ENCODE measurements around the gene ZMIZ1. TPM values are rescaled to one million over a fixed set of nuclear protein-coding genes. Genes with fewer than 3 reads are reported as not detected.

ZMIZ1 gene
- polyA plus RNA-seq, 3 donors = 3.3 to 64.6 (median 8.9) TPM

GRCh38 chr10:79073784-79074432, 5.1 kb downstream of the ZMIZ1 start:
- peaks cover 95% of the 10 kb centered on the region for H3K79me2 ChIP-seq (ENCODE audit: insufficient read depth, low read length)
- no peak for DNase-seq
- peaks cover 81 to 82% of the 10 kb centered on the region in 2 donors for H3K4me1 ChIP-seq (ENCODE audit: control insufficient read depth in 1 of 2, insufficient read depth in 2 of 2, low read length in 2 of 2)
- H3K9ac ChIP-seq (ENCODE audit: insufficient read depth, low read length, poor library complexity, severe bottlenecking) = peak overlapping the region; percentile 9
- H3K4me3 Mint-ChIP-seq = peak overlapping the region; percentile 48 to 56
- H3K27me3 ChIP-seq (ENCODE audit: control insufficient read depth in 2 of 2, insufficient read depth in 2 of 2, low read length in 2 of 2) = no peaks in the 10 kb centered on the region
- peak overlapping the region; percentile 19 for H3K4me2 ChIP-seq (replicated peaks; ENCODE audit: extremely low read depth, low read length, poor library complexity, severe bottlenecking)
- peak overlapping the region in 1 of 3 experiments; percentile 99 for H3K4me3 ChIP-seq (replicated peaks in 1 of 3; ENCODE audit: low read depth in 2 of 3, low read length in 3 of 3)
- intact Hi-C loops (cut with micrococcal nuclease) = loop anchor here (2.0 to 5.0 kb wide), 3 partner anchors 13 to 68 kb away; no protein-coding TSS in a partner anchor
- no peak for TF ChIP-seq CTCF (IDR thresholded peaks at IDR 0.05)
- H3K27ac ChIP-seq (ENCODE audit: low read depth in 1 of 2, low read length in 2 of 2) = no peak overlapping the region
- H2AFZ ChIP-seq (ENCODE audit: insufficient read depth, low read depth, low read length, poor library complexity, severe bottlenecking) = no peak overlapping the region
- peaks cover 90% of the 10 kb centered on the region for H4K20me1 ChIP-seq (ENCODE audit: insufficient read depth, low read length)
- no peaks in the 10 kb centered on the region for H3K36me3 ChIP-seq (replicated peaks in 1 of 2; ENCODE audit: control insufficient read depth in 1 of 2, insufficient read depth in 2 of 2, low read length in 2 of 2)
- H3K9me3 Mint-ChIP-seq = peaks cover 0 to 3% (median 0%) of the 10 kb centered on the region in 7 donors
- peak overlapping the region in 5 of 7 donors; percentile 9 to 82 (median 37) for H3K27ac Mint-ChIP-seq
- no peaks in the 10 kb centered on the region for H3K9me3 ChIP-seq (replicated peaks in 1 of 2; ENCODE audit: control insufficient read depth in 1 of 2, insufficient read depth in 1 of 2, low read length in 2 of 2)
- WGBS (ENCODE audit: insufficient coverage) = 48% methylated on average over 5 of the region's 15 CpGs
- peaks cover 9 to 25% of the 10 kb centered on the region in 2 donors for H3K36me3 Mint-ChIP-seq
- peaks cover 0 to 2% (median 0%) of the 10 kb centered on the region in 3 donors for H3K27me3 Mint-ChIP-seq (ENCODE audit: low read depth in 3 of 3)
- H3K4me1 Mint-ChIP-seq = peaks cover 78% of the 10 kb centered on the region

GRCh38 chr10:79074732-79075131, 6.0 kb downstream of the ZMIZ1 start:
- 33% methylated on average over 1 of the region's 4 CpGs for WGBS (ENCODE audit: insufficient coverage)
- peaks cover 0 to 2% (median 0%) of the 10 kb centered on the region in 3 donors for H3K27me3 Mint-ChIP-seq (ENCODE audit: low read depth in 3 of 3)
- H3K79me2 ChIP-seq (ENCODE audit: insufficient read depth, low read length) = peaks cover 99% of the 10 kb centered on the region
- peaks cover 0 to 3% (median 0%) of the 10 kb centered on the region in 7 donors for H3K9me3 Mint-ChIP-seq
- H3K27ac Mint-ChIP-seq = no peak overlapping the region
- H3K4me3 ChIP-seq (replicated peaks in 1 of 3; ENCODE audit: low read depth in 2 of 3, low read length in 3 of 3) = no peak overlapping the region
- peak overlapping the region; percentile 9 for H3K9ac ChIP-seq (ENCODE audit: insufficient read depth, low read length, poor library complexity, severe bottlenecking)
- intact Hi-C loops (cut with micrococcal nuclease) = loop anchor here (5.0 kb wide), 2 partner anchors 63 to 68 kb away; no protein-coding TSS in a partner anchor
- no peaks in the 10 kb centered on the region for H3K9me3 ChIP-seq (replicated peaks in 1 of 2; ENCODE audit: control insufficient read depth in 1 of 2, insufficient read depth in 1 of 2, low read length in 2 of 2)
- H2AFZ ChIP-seq (ENCODE audit: insufficient read depth, low read depth, low read length, poor library complexity, severe bottlenecking) = no peak overlapping the region
- H3K27ac ChIP-seq (ENCODE audit: low read depth in 1 of 2, low read length in 2 of 2) = no peak overlapping the region
- H3K4me1 Mint-ChIP-seq = peaks cover 86% of the 10 kb centered on the region
- H3K4me3 Mint-ChIP-seq = peak overlapping the region in 1 of 2 donors; percentile 30
- no peak for DNase-seq
- H3K36me3 Mint-ChIP-seq = peaks cover 9 to 22% of the 10 kb centered on the region in 2 donors
- H4K20me1 ChIP-seq (ENCODE audit: insufficient read depth, low read length) = peaks cover 94% of the 10 kb centered on the region
- no peaks in the 10 kb centered on the region for H3K36me3 ChIP-seq (replicated peaks in 1 of 2; ENCODE audit: control insufficient read depth in 1 of 2, insufficient read depth in 2 of 2, low read length in 2 of 2)
- H3K4me1 ChIP-seq (ENCODE audit: control insufficient read depth in 1 of 2, insufficient read depth in 2 of 2, low read length in 2 of 2) = peaks cover 89 to 90% of the 10 kb centered on the region in 2 donors
- H3K4me2 ChIP-seq (replicated peaks; ENCODE audit: extremely low read depth, low read length, poor library complexity, severe bottlenecking) = peak overlapping the region; percentile 27
- no peak for TF ChIP-seq CTCF (IDR thresholded peaks at IDR 0.05)
- H3K27me3 ChIP-seq (ENCODE audit: control insufficient read depth in 2 of 2, insufficient read depth in 2 of 2, low read length in 2 of 2) = no peaks in the 10 kb centered on the region
